DND-41 (cell line): ENCODE results near the gene DDX56.

Experiments used
- CTCF ChIP-seq: IDR thresholded peaks from 2 replicates; pipeline ENCODE4 v1.5.1; 2012; ENCODE audit warnings: borderline replicate concordance, low read length, moderate library complexity, mild to moderate bottlenecking; ENCODE audit not compliant: poor library complexity, severe bottlenecking; ENCODE audit errors: extremely low read depth
- EZH2 ChIP-seq: IDR thresholded peaks from 3 replicates; pipeline ENCODE4 v1.6.1; 2012; ENCODE audit warnings: borderline replicate concordance, low read depth, mild to moderate bottlenecking, moderate library complexity, low read length, inconsistent platforms; ENCODE audit not compliant: severe bottlenecking

GRCh38 chr7:44618045-44618444, 44.3 kb upstream of the DDX56 start:
- TF ChIP-seq CTCF = no peak
- no peak for TF ChIP-seq EZH2
